ENCODE data around the gene CDC42SE2.

CDC42SE2 gene

GRCh38 chr5:131400585-131400984 lies 136.7 kb downstream of the CDC42SE2 start:
- TF ChIP-seq REST (IDR thresholded peaks at IDR 0.05; ENCODE audit: insufficient read depth in 1 of 2, low read depth in 2 of 2, low read length in 2 of 2) (no peak), SIN3A (IDR thresholded peaks at IDR 0.05; ENCODE audit: borderline replicate concordance, insufficient read depth, low read length) (no peak), FOXP2 (optimal IDR thresholded peaks at IDR 0.05; ENCODE audit: borderline replicate concordance, extremely low read depth, extremely low read length, insufficient read depth) (no peak), POLR2AphosphoS5 (IDR thresholded peaks at IDR 0.05; ENCODE audit: low read depth, low read length) (no peak; the same call in 1 of the 2 replicates), TAF1 (IDR thresholded peaks at IDR 0.05; ENCODE audit: borderline replicate concordance, insufficient read depth, low read length) (no peak)

- TF ChIP-seq FOXP2 (optimal IDR thresholded peaks at IDR 0.05; ENCODE audit: borderline replicate concordance, extremely low read depth, extremely low read length, insufficient read depth) (no peak), POLR2AphosphoS5 (IDR thresholded peaks at IDR 0.05; ENCODE audit: low read depth, low read length) (no peak), REST (IDR thresholded peaks at IDR 0.05; ENCODE audit: insufficient read depth in 1 of 2, low read depth in 2 of 2, low read length in 2 of 2) (no peak), TAF1 (IDR thresholded peaks at IDR 0.05; ENCODE audit: borderline replicate concordance, insufficient read depth, low read length) (no peak), SIN3A (IDR thresholded peaks at IDR 0.05; ENCODE audit: borderline replicate concordance, insufficient read depth, low read length) (no peak)
Measured at GRCh38 chr5:131405674-131406073, 141.8 kb downstream of the CDC42SE2 start.

GRCh38 chr5:131406076-131406475 lies 142.2 kb downstream of the CDC42SE2 start:
- TF ChIP-seq FOXP2 (optimal IDR thresholded peaks at IDR 0.05; ENCODE audit: borderline replicate concordance, extremely low read depth, extremely low read length, insufficient read depth), result no peak
- no peak for TF ChIP-seq SIN3A (IDR thresholded peaks at IDR 0.05; ENCODE audit: borderline replicate concordance, insufficient read depth, low read length)
- no peak for TF ChIP-seq TAF1 (IDR thresholded peaks at IDR 0.05; ENCODE audit: borderline replicate concordance, insufficient read depth, low read length)
- TF ChIP-seq POLR2AphosphoS5 (IDR thresholded peaks at IDR 0.05; ENCODE audit: low read depth, low read length), result no peak
- TF ChIP-seq REST (IDR thresholded peaks at IDR 0.05; ENCODE audit: insufficient read depth in 1 of 2, low read depth in 2 of 2, low read length in 2 of 2), result no peak

- TF ChIP-seq SIN3A (IDR thresholded peaks at IDR 0.05; ENCODE audit: borderline replicate concordance, insufficient read depth, low read length) (no peak), REST (IDR thresholded peaks at IDR 0.05; ENCODE audit: insufficient read depth in 1 of 2, low read depth in 2 of 2, low read length in 2 of 2) (no peak), POLR2AphosphoS5 (IDR thresholded peaks at IDR 0.05; ENCODE audit: low read depth, low read length) (no peak), TAF1 (IDR thresholded peaks at IDR 0.05; ENCODE audit: borderline replicate concordance, insufficient read depth, low read length) (no peak), FOXP2 (optimal IDR thresholded peaks at IDR 0.05; ENCODE audit: borderline replicate concordance, extremely low read depth, extremely low read length, insufficient read depth) (no peak)
Measured at GRCh38 chr5:131406975-131407638, 143.3 kb downstream of the CDC42SE2 start.

Measured in PFSK-1 (cell line).